ENCODE measurements around the gene KL. TPM values are rescaled to one million over a fixed set of nuclear protein-coding genes. Genes with fewer than 3 reads are reported as not detected.

Gene KL
- total RNA-seq, 6 experiments from 2014 or later, result 0.07 TPM; not detected in 5

GRCh38 chr13:33087790-33088189, 71.6 kb downstream of the KL start:
- Mint-ChIP-seq H3K36me3 (ENCODE audit: low read depth) (no peaks in the 10 kb centered on the region), H3K4me1 (ENCODE audit: low read depth) (peaks cover 38% of the 10 kb centered on the region), H3K4me3 (no peak overlapping the region), H3K27me3 (ENCODE audit: insufficient read depth) (peaks cover 16% of the 10 kb centered on the region), H3K27ac (no peak overlapping the region), H3K9me3 (no peaks in the 10 kb centered on the region)
- no peak for TF ChIP-seq CTCF (IDR thresholded peaks at IDR 0.05)
- DNase-seq, result no peak

GRCh38 chr13:33089311-33089710, 73.1 kb downstream of the KL start:
- Mint-ChIP-seq H3K27me3 (ENCODE audit: insufficient read depth) (peaks cover 16% of the 10 kb centered on the region), H3K36me3 (ENCODE audit: low read depth) (no peaks in the 10 kb centered on the region), H3K4me1 (ENCODE audit: low read depth) (peaks cover 38% of the 10 kb centered on the region), H3K9me3 (no peaks in the 10 kb centered on the region), H3K4me3 (no peak overlapping the region), H3K27ac (no peak overlapping the region)
- no peak for DNase-seq
- TF ChIP-seq CTCF (IDR thresholded peaks at IDR 0.05), result no peak

- H3K9me3 Mint-ChIP-seq, result no peaks in the 10 kb centered on the region
- no peak overlapping the region for H3K4me3 Mint-ChIP-seq
- DNase-seq, result no peak
- H3K27ac Mint-ChIP-seq, result no peak overlapping the region
- peaks cover 38% of the 10 kb centered on the region for H3K4me1 Mint-ChIP-seq (ENCODE audit: low read depth)
- no peaks in the 10 kb centered on the region for H3K36me3 Mint-ChIP-seq (ENCODE audit: low read depth)
- H3K27me3 Mint-ChIP-seq (ENCODE audit: insufficient read depth), result peaks cover 10% of the 10 kb centered on the region; the same call in 1 of the 2 replicates
- no peak for TF ChIP-seq CTCF (IDR thresholded peaks at IDR 0.05)
Observed at GRCh38 chr13:33090755-33091414, 74.7 kb downstream of the KL start.

- TF ChIP-seq CTCF (IDR thresholded peaks at IDR 0.05), result no peak
- Mint-ChIP-seq H3K27ac (no peak overlapping the region), H3K4me3 (no peak overlapping the region), H3K27me3 (ENCODE audit: insufficient read depth) (peaks cover 5% of the 10 kb centered on the region; the same call in 1 of the 2 replicates), H3K4me1 (ENCODE audit: low read depth) (peaks cover 38% of the 10 kb centered on the region), H3K9me3 (no peaks in the 10 kb centered on the region), H3K36me3 (ENCODE audit: low read depth) (no peaks in the 10 kb centered on the region)
- no peak for DNase-seq
Observed at GRCh38 chr13:33091415-33091774, 75.2 kb downstream of the KL start.

- H3K36me3 Mint-ChIP-seq (ENCODE audit: low read depth), result no peaks in the 10 kb centered on the region
- peaks cover 5% of the 10 kb centered on the region for H3K27me3 Mint-ChIP-seq (ENCODE audit: insufficient read depth)
- peaks cover 28% of the 10 kb centered on the region for H3K4me1 Mint-ChIP-seq (ENCODE audit: low read depth)
- TF ChIP-seq CTCF (IDR thresholded peaks at IDR 0.05), result no peak
- H3K27ac Mint-ChIP-seq, result no peak overlapping the region
- no peak for DNase-seq
- no peaks in the 10 kb centered on the region; the same call in 1 of the 2 replicates for H3K9me3 Mint-ChIP-seq
- no peak overlapping the region for H3K4me3 Mint-ChIP-seq
Observed at GRCh38 chr13:33092073-33092987, 76.1 kb downstream of the KL start.
